Kidney epithelial cell (primary cell): ENCODE data around the gene SNHG17. TPM values are rescaled to one million over a fixed set of nuclear protein-coding genes. Genes with fewer than 3 reads are reported as not detected.

Source experiments
- DNase-seq: peaks from one replicate; pipeline ENCODE4 v3.0.0-alpha.2; 2010; ENCODE audit warnings: low read depth
- H3K27me3 ChIP-seq: 2 replicates; pipeline ENCODE4 v1.6.0; 2011; ENCODE audit warnings: low read length; ENCODE audit not compliant: control insufficient read depth, insufficient read depth
- H3K36me3 ChIP-seq: 2 replicates; pipeline ENCODE4 v1.5.1; 2011; ENCODE audit warnings: low read length; ENCODE audit not compliant: control insufficient read depth, insufficient read depth
- H3K4me3 ChIP-seq: 2 replicates; pipeline ENCODE4 v1.5.1; 2011; ENCODE audit warnings: low read depth, mild to moderate bottlenecking, control low read depth, low read length
- total RNA-seq: library from RNA; depleted of rRNA; stranded (reverse); fragments of >200 nt; gene quantifications from 2 replicates; pipeline ENCODE4 v1.2.3, GENCODE V29; 2015
- TF ChIP-seq, protein P1 (sequence below): IDR thresholded peaks from 2 replicates; pipeline ENCODE4 v1.5.1; 2011; ENCODE audit warnings: mild to moderate bottlenecking, moderate library complexity, low read length, control low read depth, inconsistent platforms; ENCODE audit not compliant: insufficient read depth, poor library complexity, severe bottlenecking

The SNHG17 gene
- 34.2 and 47.6 TPM in 2 replicates for total RNA-seq

DNA sequence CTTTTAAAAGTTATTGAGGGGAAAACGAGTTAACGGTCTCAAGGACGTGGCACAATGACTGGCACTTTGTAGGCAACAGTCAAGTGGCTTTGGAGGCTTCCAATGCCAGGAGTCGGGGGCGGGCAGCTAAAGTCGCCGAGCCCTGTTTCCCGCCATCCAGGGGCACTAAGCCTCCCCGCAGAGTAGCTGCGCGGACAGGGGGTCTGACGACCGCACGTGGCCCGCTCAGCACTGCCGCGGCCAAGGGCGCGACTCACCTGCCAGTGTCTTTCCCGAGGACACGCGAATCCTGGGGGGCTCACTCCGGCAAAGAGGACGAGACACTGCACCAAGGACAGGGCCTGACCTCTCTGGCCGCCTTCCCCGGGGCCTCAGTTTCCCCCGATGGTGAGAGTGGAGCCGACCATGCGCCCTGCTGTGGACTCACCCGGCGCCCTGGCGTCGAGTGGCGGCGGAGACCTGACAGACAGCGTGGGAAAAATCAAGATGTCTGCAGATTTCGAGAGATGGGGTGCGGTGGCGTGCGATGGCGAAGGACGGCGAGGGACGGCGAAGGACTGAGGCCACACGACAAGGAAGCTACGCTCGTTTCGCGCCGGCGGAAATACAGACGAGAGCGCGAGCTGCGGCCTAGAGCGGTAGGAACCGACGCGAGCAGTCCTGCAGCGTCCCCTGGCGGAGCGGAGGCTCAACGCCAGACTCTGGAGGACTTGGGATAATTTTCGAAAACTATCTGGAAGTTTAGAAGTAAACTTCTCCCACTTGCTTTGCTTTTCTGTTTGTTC is at the start of gene SNHG17:
Gene SNHG17 (minus strand): TSS at position 559 of the 785 bp plus-strand sequence.
- Histone ChIP-seq H3K4me3 (peak within 1 kb of the TSS; percentile 69), H3K27me3 (no peaks in the 10 kb centered on the region), H3K36me3 (no peaks in the 10 kb centered on the region)
- DNase-seq, result no peak
- TF ChIP-seq, protein P1, sequence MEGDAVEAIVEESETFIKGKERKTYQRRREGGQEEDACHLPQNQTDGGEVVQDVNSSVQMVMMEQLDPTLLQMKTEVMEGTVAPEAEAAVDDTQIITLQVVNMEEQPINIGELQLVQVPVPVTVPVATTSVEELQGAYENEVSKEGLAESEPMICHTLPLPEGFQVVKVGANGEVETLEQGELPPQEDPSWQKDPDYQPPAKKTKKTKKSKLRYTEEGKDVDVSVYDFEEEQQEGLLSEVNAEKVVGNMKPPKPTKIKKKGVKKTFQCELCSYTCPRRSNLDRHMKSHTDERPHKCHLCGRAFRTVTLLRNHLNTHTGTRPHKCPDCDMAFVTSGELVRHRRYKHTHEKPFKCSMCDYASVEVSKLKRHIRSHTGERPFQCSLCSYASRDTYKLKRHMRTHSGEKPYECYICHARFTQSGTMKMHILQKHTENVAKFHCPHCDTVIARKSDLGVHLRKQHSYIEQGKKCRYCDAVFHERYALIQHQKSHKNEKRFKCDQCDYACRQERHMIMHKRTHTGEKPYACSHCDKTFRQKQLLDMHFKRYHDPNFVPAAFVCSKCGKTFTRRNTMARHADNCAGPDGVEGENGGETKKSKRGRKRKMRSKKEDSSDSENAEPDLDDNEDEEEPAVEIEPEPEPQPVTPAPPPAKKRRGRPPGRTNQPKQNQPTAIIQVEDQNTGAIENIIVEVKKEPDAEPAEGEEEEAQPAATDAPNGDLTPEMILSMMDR, result peak; percentile 100

DNA sequence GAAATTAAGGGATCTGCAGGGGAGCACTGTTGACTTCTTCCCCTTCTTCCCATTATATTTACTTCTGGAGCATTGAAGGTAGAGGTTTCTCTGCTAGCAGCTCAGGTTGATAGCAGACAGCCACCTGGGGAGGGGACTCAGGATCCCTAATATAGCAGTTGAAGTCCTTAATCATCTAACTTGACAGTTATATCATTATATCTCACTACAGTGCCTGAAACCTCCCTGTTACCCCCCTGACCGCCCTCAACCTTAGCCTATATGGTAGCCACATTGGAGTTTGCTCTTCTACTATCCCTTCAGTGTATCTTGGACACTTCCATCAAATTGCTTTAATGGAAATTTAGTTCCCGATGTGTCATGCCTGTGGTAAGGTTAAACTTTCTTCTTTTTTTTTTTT is 44.5 kb upstream of the SNHG17 start:
- no peak overlapping the region for H3K4me3 ChIP-seq
- TF ChIP-seq, protein P1, result no peak
- no peaks in the 10 kb centered on the region for H3K27me3 ChIP-seq
- no peaks in the 10 kb centered on the region for H3K36me3 ChIP-seq
- DNase-seq, result no peak

GRCh38 chr20:38477747-38478146 is 42.6 kb upstream of the SNHG17 start:
- Histone ChIP-seq H3K27me3 (no peaks in the 10 kb centered on the region), H3K4me3 (no peak overlapping the region), H3K36me3 (no peaks in the 10 kb centered on the region)
- no peak for DNase-seq
- TF ChIP-seq, protein P1, result no peak

DNA sequence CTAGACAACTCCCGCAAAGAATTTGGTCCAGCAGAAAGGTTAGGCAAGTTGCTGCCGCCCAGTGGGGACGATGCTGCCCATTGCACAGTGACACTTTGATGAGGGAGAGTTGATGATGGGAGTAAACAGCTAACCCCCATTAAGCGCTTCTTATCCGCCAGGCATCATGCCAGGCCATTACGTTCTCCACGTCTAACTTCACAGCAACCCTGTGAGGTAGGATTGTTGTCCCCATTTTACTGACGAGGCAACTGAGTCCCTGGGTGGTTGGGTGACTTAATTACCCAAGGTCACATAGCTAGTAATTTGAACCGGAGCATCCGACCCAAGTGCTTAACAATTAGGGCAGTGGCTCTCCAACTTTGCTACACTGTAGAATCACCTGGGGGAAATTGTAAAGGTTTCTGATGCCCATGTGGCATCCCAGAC is 38.3 kb upstream of the SNHG17 start:
- no peak for DNase-seq
- no peaks in the 10 kb centered on the region for H3K27me3 ChIP-seq
- TF ChIP-seq, protein P1, result peak; percentile 17

GRCh38 chr20:38472513-38473366 is 37.6 kb upstream of the SNHG17 start, which contains the start of gene RALGAPB:
TSS of gene RALGAPB (plus strand) at chr20:38472843. CDS start at chr20:38488433, 15,590 bp downstream.
- H3K27me3 ChIP-seq, result no peaks in the 10 kb centered on the region
- DNase-seq, result peak; percentile 92
- peak within 1 kb of the TSS; percentile 85 for H3K4me3 ChIP-seq
- H3K36me3 ChIP-seq, result no peaks in the 10 kb centered on the region
- TF ChIP-seq, protein P1, result peak; percentile 52

More for the DNA sequence above, 38.3 kb upstream of the SNHG17 start:
- peak overlapping the region; percentile 85 for H3K4me3 ChIP-seq
- no peaks in the 10 kb centered on the region for H3K36me3 ChIP-seq
